Measurements from ENCODE around the gene TBC1D14.

The TBC1D14 gene

DNA sequence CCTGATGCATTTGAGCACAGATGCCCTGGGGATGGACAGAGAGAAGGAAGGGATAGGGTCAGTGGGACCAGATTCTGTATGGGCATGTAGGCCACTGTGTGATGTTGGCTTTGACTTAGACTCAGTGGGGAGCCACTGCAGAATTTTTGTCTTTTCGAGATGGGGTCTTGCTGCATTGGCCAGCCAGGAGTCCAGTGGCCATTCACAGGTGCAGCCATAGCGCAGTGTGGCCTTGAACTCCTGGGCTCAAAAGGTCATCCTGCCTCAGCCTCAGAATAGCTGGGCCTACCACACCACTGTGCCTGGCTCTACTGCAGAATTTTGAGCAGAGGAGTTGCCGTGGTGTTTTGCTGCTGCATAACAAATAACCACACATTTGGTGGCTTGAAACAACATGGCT is 22.8 kb downstream of the TBC1D14 start:
- no peaks in the 10 kb centered on the region for H3K36me3 ChIP-seq (ENCODE audit: control insufficient read depth, insufficient read depth, low read length)
- no peaks in the 10 kb centered on the region; the same call in 1 of the 2 replicates for H3K4me1 ChIP-seq (ENCODE audit: control insufficient read depth, insufficient read depth, low read length)
- WGBS (ENCODE audit: insufficient coverage, insufficient read length): no CpG with 5 or more reads among the region's 3 CpGs

DNA sequence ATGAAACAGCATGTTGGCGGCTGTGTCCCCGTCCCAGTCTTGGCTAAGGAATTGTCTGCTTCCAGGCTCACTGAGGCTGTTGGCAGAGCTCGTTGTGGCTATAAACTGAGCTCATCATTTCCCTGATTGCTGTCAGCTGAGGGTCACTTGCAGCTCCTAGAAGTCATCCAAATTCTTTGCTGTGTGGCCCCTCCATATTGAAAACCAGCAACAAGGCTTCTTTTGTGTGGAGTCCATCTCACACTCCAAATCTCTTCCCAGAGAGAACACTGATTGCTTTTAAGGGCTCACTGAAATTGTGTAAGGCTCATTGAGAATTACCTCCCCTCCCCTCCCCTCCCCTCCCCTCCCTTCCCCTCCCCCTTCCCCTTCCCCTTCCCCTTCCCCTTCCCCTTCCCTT is 23.3 kb downstream of the TBC1D14 start:
- H3K27ac ChIP-seq (ENCODE audit: low read length): no peak overlapping the region
- DNase-seq (ENCODE audit: low read depth, low spot score): no peak
- H3K4me1 ChIP-seq (ENCODE audit: control insufficient read depth, insufficient read depth, low read length): no peaks in the 10 kb centered on the region; the same call in 1 of the 2 replicates
- H3K9me3 ChIP-seq (ENCODE audit: control insufficient read depth, insufficient read depth, low read length): no peaks in the 10 kb centered on the region
- H3K27me3 ChIP-seq (ENCODE audit: control insufficient read depth, insufficient read depth, low read length): no peaks in the 10 kb centered on the region
- no peak overlapping the region for H3K4me3 ChIP-seq (ENCODE audit: low read length)
- no CpG with 5 or more reads among the region's 3 CpGs for WGBS (ENCODE audit: insufficient coverage, insufficient read length)
- no peaks in the 10 kb centered on the region for H3K36me3 ChIP-seq (ENCODE audit: control insufficient read depth, insufficient read depth, low read length)

More for the DNA sequence above, 22.8 kb downstream of the TBC1D14 start:
- no peak for DNase-seq (ENCODE audit: low read depth, low spot score)
- Histone ChIP-seq H3K4me3 (ENCODE audit: low read length) (no peak overlapping the region), H3K9me3 (ENCODE audit: control insufficient read depth, insufficient read depth, low read length) (no peaks in the 10 kb centered on the region), H3K27me3 (ENCODE audit: control insufficient read depth, insufficient read depth, low read length) (no peaks in the 10 kb centered on the region), H3K27ac (ENCODE audit: low read length) (no peak overlapping the region)

DNA sequence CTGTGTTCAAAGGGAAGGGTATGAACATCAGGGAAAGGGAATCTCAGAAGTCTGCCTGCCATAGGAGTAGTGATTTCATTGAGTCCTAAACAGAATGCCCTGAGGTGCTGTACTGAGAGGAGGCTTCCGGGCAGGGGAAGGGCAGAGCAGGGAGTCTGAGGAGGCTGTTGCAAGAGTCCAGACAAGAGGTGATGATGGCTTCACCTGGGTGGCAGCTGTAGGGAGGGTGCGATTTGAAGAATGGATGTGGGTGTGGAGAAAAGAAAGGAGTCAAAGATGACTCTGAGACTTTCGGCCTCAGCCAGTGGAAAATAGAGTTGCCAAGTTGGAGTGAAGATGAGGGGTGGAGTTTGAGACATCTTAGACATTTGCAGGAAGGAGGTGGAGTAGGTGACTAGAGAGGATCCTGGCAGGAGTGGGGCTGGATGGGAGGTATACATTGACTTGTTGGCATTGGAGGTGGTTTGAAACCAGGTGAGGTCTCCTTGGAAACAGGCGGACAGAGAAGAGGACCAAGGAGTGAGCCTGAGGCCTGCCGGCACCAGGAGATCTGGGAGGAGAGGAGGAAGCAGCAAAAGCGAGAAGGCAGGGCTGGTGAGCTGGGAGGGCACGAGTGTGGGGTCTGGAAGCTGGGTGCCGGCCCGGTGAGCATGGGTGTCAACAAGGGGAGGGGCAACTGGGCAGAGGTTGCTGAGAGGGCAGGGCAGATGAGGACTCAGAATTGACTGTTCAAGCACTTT is 24.2 kb downstream of the TBC1D14 start:
- no peaks in the 10 kb centered on the region for H3K36me3 ChIP-seq (ENCODE audit: control insufficient read depth, insufficient read depth, low read length)
- no peaks in the 10 kb centered on the region; the same call in 1 of the 2 replicates for H3K4me1 ChIP-seq (ENCODE audit: control insufficient read depth, insufficient read depth, low read length)
- H3K9me3 ChIP-seq (ENCODE audit: control insufficient read depth, insufficient read depth, low read length): no peaks in the 10 kb centered on the region
- H3K4me3 ChIP-seq (ENCODE audit: low read length): no peak overlapping the region
- no CpG with 5 or more reads among the region's 9 CpGs for WGBS (ENCODE audit: insufficient coverage, insufficient read length)
- no peak for DNase-seq (ENCODE audit: low read depth, low spot score)
- no peaks in the 10 kb centered on the region for H3K27me3 ChIP-seq (ENCODE audit: control insufficient read depth, insufficient read depth, low read length)
- H3K27ac ChIP-seq (ENCODE audit: low read length): no peak overlapping the region

DNA sequence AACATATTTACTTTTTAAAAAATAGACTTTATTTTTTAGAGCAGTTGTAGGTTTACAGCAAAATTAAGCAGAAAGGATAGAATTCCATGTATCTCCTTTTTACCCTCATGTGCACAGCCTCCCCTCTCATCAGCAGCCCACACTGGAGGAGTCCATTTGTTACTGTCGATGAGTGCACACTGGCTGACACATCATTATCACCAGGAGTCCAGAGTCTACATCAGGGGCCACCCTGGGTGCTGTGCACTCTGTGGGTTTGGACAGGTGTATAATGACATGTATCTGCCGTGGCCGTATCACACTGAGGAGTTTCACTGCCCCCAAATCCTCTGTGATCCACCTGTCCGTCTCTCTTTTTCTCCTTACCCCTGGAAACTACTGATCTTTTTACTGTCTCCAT is 26.3 kb downstream of the TBC1D14 start:
- DNase-seq (ENCODE audit: low read depth, low spot score): no peak
- Histone ChIP-seq H3K27me3 (ENCODE audit: control insufficient read depth, insufficient read depth, low read length) (no peaks in the 10 kb centered on the region), H3K4me3 (ENCODE audit: low read length) (no peak overlapping the region), H3K27ac (ENCODE audit: low read length) (no peak overlapping the region), H3K36me3 (ENCODE audit: control insufficient read depth, insufficient read depth, low read length) (no peaks in the 10 kb centered on the region), H3K4me1 (ENCODE audit: control insufficient read depth, insufficient read depth, low read length) (no peaks in the 10 kb centered on the region; the same call in 1 of the 2 replicates), H3K9me3 (ENCODE audit: control insufficient read depth, insufficient read depth, low read length) (no peaks in the 10 kb centered on the region)
- no CpG with 5 or more reads among the region's 4 CpGs for WGBS (ENCODE audit: insufficient coverage, insufficient read length)

DNA sequence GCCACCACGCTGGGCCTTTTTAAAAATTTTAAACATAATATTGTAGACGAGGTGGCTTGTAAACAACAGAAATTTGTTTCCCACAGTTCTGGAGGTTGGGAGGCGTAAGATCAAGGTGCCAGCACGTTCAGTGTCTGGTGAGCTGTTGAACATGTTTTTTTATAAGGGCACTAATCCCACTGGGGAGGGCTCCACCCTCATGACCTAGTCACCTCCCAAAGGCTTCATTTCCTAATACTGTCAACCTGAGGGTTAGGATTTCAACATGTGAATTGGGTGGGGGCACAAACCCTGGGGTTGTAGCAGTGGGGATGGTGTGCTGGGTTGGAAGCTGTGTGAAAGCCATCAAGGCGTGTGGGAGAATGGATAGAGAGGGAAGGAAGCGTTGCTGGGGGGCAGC is 27.6 kb downstream of the TBC1D14 start:
- Histone ChIP-seq H3K9me3 (ENCODE audit: control insufficient read depth, insufficient read depth, low read length) (no peaks in the 10 kb centered on the region), H3K36me3 (ENCODE audit: control insufficient read depth, insufficient read depth, low read length) (no peaks in the 10 kb centered on the region), H3K27me3 (ENCODE audit: control insufficient read depth, insufficient read depth, low read length) (no peaks in the 10 kb centered on the region), H3K4me1 (ENCODE audit: control insufficient read depth, insufficient read depth, low read length) (no peaks in the 10 kb centered on the region; the same call in 1 of the 2 replicates), H3K4me3 (ENCODE audit: low read length) (no peak overlapping the region), H3K27ac (ENCODE audit: low read length) (no peak overlapping the region)
- no CpG with 5 or more reads among the region's 6 CpGs for WGBS (ENCODE audit: insufficient coverage, insufficient read length)
- DNase-seq (ENCODE audit: low read depth, low spot score): no peak

DNA sequence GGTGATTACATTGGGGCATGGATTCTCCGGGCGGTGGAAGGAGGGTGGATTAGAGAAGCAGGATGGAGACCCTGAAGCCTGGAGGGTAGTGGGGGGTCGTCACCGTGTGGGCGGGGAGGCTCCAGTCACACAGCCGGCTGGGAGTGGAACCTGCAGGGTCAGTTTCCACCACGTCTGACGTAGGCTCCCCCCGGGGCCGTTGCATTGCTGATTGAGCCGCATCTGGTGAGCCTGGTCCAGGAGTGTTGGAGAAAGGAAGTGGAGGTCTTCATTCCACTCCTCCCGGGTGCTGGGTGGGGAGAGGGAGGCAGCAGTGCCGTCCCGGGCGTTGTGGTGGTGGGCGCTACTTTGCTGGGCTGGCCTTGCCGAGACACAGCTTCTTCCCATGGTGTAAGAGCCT is 28.1 kb downstream of the TBC1D14 start:
- DNase-seq (ENCODE audit: low read depth, low spot score): no peak
- Histone ChIP-seq H3K4me1 (ENCODE audit: control insufficient read depth, insufficient read depth, low read length) (peaks cover 2% of the 10 kb centered on the region; the same call in 1 of the 2 replicates), H3K9me3 (ENCODE audit: control insufficient read depth, insufficient read depth, low read length) (no peaks in the 10 kb centered on the region), H3K36me3 (ENCODE audit: control insufficient read depth, insufficient read depth, low read length) (no peaks in the 10 kb centered on the region), H3K4me3 (ENCODE audit: low read length) (no peak overlapping the region), H3K27ac (ENCODE audit: low read length) (no peak overlapping the region), H3K27me3 (ENCODE audit: control insufficient read depth, insufficient read depth, low read length) (no peaks in the 10 kb centered on the region)
- WGBS (ENCODE audit: insufficient coverage, insufficient read length): no CpG with 5 or more reads among the region's 17 CpGs

DNA sequence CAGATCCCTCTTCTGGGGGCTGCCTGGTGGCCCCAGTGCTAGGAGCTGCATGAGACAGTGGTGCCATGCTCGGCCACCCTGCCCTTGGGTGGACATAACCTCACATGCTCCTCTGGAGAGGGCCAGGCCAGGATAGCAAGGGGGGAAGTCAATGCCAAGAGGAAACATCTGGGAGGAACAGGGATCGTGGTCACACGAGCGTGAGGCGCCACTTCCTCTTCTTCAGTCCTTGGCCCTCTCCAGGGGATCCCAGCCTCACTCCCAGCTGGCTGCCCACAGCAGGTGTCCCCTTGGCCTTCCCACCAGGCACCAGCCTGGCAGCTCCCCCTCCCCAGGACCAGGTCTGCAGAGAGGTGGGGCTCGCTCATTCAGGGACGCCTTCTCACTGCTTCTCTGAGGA is 28.6 kb downstream of the TBC1D14 start:
- Histone ChIP-seq H3K36me3 (ENCODE audit: control insufficient read depth, insufficient read depth, low read length) (no peaks in the 10 kb centered on the region), H3K9me3 (ENCODE audit: control insufficient read depth, insufficient read depth, low read length) (no peaks in the 10 kb centered on the region), H3K27me3 (ENCODE audit: control insufficient read depth, insufficient read depth, low read length) (no peaks in the 10 kb centered on the region), H3K4me1 (ENCODE audit: control insufficient read depth, insufficient read depth, low read length) (peaks cover 2% of the 10 kb centered on the region), H3K27ac (ENCODE audit: low read length) (no peak overlapping the region), H3K4me3 (ENCODE audit: low read length) (no peak overlapping the region)
- no CpG with 5 or more reads among the region's 7 CpGs for WGBS (ENCODE audit: insufficient coverage, insufficient read length)
- DNase-seq (ENCODE audit: low read depth, low spot score): no peak

DNA sequence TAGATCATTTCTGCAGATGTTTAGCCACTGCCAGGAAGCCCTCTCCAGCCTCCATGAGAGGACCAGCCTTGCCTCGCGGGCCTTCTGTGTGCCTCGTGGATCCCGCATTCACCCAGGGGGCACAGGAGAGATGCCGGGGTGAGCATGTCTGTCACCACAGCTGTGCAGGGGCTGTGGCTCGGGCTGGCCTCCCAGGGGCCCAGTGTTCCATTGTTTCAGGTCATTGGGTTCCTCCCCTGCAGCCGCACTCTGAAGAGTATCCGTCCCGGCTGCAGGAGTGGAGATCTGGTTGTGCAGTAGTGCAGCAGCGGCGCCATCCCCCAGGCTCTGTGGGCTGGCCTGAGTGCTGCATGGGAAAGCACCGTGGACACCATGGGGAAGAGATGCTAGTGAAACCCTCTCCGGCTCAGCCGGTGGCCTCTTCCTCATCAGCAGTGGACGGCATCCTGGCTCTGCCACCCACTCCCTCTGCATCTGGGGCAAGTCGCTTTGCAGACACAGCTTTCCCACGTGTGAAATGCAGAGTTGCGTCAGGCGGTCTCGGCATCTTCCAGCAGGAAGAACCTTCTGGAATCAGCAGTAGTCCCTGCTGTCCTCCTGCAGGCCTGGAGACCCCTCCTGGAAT is 29.1 kb downstream of the TBC1D14 start:
- H3K27me3 ChIP-seq (ENCODE audit: control insufficient read depth, insufficient read depth, low read length): no peaks in the 10 kb centered on the region
- no CpG with 5 or more reads among the region's 20 CpGs for WGBS (ENCODE audit: insufficient coverage, insufficient read length)
- H3K27ac ChIP-seq (ENCODE audit: low read length): no peak overlapping the region
- no peaks in the 10 kb centered on the region for H3K9me3 ChIP-seq (ENCODE audit: control insufficient read depth, insufficient read depth, low read length)
- no peak for DNase-seq (ENCODE audit: low read depth, low spot score)
- peaks cover 4% of the 10 kb centered on the region for H3K4me1 ChIP-seq (ENCODE audit: control insufficient read depth, insufficient read depth, low read length)
- H3K4me3 ChIP-seq (ENCODE audit: low read length): no peak overlapping the region
- no peaks in the 10 kb centered on the region for H3K36me3 ChIP-seq (ENCODE audit: control insufficient read depth, insufficient read depth, low read length)

DNA sequence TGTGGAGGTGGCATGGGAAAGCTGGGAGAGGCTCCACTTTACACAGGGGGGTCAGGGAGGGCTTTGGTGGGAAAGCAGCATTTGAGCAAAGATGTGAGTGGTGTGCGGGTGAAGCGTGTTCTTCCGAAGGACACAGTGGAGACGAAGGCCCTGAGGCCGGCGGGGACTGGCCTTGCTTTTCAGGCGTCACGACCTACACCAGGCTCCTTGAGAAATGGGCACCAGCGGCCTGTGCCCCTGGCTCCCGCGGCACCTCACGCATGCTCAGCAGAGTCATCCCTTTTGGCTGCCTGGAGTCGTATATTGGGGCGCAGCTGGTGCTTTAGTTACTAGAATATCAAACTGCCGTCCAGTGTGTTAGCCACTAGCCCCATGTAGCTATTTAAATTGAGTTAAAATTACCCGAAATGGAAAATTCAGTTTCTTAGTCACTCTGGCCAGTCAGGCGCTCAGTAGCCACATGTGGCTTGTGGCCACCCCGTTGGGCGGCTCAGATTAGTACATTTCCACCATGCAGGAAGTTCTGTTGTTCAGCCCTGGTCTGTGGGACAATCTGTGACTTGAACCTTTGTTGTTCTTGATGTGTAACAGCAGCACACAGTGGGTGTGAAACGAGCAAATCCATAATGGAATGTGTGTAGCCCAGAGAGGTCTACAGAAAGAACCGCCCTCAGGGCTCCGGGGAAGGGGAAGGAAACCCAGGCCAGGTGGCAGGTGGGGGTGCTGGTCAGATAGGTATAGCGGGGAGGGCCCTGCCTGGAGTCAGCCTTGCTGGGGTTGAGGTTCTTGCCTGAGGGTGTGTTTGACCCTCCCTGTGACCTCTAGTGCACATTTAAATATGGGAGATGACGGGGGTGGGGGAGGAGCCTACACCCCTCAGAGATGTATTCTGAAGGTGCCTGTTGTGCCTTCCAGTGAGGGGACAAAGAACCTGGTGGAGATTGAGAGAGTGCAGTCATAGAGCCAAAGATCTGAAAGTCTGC is 30.4 kb downstream of the TBC1D14 start:
- Histone ChIP-seq H3K36me3 (ENCODE audit: control insufficient read depth, insufficient read depth, low read length) (no peaks in the 10 kb centered on the region), H3K27me3 (ENCODE audit: control insufficient read depth, insufficient read depth, low read length) (no peaks in the 10 kb centered on the region), H3K9me3 (ENCODE audit: control insufficient read depth, insufficient read depth, low read length) (no peaks in the 10 kb centered on the region), H3K4me1 (ENCODE audit: control insufficient read depth, insufficient read depth, low read length) (peaks cover 4% of the 10 kb centered on the region), H3K4me3 (ENCODE audit: low read length) (no peak overlapping the region), H3K27ac (ENCODE audit: low read length) (no peak overlapping the region)
- DNase-seq (ENCODE audit: low read depth, low spot score): no peak
- no CpG with 5 or more reads among the region's 24 CpGs for WGBS (ENCODE audit: insufficient coverage, insufficient read length)

DNA sequence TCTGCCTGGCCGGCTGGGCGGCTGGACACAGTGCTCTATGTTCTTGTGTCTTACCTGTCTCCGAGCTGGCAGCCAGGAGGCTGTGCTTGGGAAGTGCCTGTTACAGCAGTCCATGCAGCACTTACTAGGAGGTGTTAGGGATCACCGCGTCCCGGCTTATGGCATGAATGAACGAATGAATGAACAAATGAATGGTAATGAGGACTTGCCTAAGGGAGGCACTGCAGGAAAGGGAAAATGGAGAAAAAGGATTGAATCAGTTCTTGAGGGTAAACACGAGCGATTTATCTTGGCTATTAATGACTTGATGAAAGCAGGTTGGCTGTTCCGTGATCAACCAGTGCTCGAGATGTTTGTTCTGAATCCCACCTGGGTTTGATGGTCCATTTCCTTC is 31.1 kb downstream of the TBC1D14 start:
- DNase-seq (ENCODE audit: low read depth, low spot score): no peak
- peaks cover 4% of the 10 kb centered on the region for H3K4me1 ChIP-seq (ENCODE audit: control insufficient read depth, insufficient read depth, low read length)
- H3K9me3 ChIP-seq (ENCODE audit: control insufficient read depth, insufficient read depth, low read length): no peaks in the 10 kb centered on the region
- no peak overlapping the region for H3K4me3 ChIP-seq (ENCODE audit: low read length)
- no CpG with 5 or more reads among the region's 11 CpGs for WGBS (ENCODE audit: insufficient coverage, insufficient read length)
- no peaks in the 10 kb centered on the region for H3K27me3 ChIP-seq (ENCODE audit: control insufficient read depth, insufficient read depth, low read length)
- H3K27ac ChIP-seq (ENCODE audit: low read length): no peak overlapping the region
- H3K36me3 ChIP-seq (ENCODE audit: control insufficient read depth, insufficient read depth, low read length): no peaks in the 10 kb centered on the region
